Measurements from ENCODE around the gene CRYBA4.

Gene CRYBA4

DNA sequence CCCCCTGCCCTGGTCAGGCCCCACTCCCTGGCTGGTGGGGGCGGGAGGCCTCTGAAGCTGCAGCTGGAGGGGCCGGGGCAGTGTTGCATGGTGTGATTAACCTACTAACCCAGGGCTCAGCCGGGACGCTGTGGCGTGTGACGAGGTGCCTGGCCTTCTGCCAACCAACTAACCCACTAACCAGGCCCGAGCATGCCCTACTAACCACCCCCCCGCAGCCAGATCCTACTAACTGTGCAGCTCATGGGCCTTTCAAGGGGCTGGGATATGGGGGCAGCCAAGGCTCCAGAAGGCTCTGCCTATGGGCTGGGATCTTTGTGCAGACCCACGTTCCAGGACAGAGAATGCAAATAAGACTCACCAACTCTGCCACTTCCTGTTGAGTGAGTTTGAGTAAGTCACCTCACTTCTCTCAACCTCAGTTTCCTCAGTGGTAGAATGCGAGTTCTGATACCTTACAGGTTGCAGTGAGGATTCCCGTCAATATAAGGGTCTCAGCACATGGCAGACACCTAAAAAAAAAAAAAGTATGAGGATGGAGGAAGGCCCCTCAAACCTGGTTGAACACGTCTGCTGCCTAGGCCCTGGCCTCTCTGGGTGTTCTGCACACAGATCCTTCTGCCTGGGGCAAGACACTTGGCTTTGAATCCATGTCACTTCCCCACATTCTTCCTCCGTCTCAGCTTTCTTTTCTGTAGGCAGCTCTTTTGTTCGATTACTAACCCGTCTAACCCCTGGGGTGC, 49.7 kb downstream of the CRYBA4 start:
- peak overlapping the region; percentile 70 for H3K4me3 ChIP-seq (ENCODE audit: insufficient read depth, low read depth, low read length, poor library complexity, severe bottlenecking)
- peak; percentile 59 to 71 (median 62) for DNase-seq
- H3K27me3 ChIP-seq (replicated peaks; ENCODE audit: control insufficient read depth, insufficient read depth, low read length, poor library complexity, severe bottlenecking), result no peaks in the 10 kb centered on the region
- H3K9me3 ChIP-seq (ENCODE audit: control insufficient read depth, low read length), result no peaks in the 10 kb centered on the region
- H3K36me3 ChIP-seq (ENCODE audit: control insufficient read depth, insufficient read depth, low read length), result no peaks in the 10 kb centered on the region
- H3K4me1 ChIP-seq (ENCODE audit: control insufficient read depth, insufficient read depth, low read length, poor library complexity, severe bottlenecking), result peaks cover 54% of the 10 kb centered on the region
- H3K27ac ChIP-seq (ENCODE audit: insufficient read depth, low read length, poor library complexity, severe bottlenecking), result peak overlapping the region; percentile 96

DNA sequence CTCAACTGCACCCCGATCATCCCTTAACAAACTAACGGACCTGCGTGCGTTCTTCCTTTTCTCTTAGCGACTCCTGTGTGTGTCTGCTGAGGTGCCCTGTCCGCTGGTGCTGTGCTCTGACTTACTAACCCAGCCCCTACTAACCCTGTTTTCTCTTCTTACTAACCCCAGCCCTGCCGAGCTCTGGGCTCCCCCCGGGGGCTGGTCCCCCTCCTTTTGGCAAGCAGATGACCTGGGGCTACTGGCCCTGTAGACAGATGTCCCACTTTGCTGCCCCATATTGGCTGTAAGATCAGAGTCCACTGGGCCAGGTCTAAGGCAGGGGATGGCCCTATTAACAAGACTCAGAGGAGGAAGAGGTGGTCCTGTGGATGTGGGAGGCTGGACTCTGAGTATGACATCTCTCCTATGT, 50.3 kb downstream of the CRYBA4 start:
- peaks cover 54% of the 10 kb centered on the region for H3K4me1 ChIP-seq (ENCODE audit: control insufficient read depth, insufficient read depth, low read length, poor library complexity, severe bottlenecking)
- peak overlapping the region; percentile 70 for H3K4me3 ChIP-seq (ENCODE audit: insufficient read depth, low read depth, low read length, poor library complexity, severe bottlenecking)
- H3K27ac ChIP-seq (ENCODE audit: insufficient read depth, low read length, poor library complexity, severe bottlenecking), result peak overlapping the region; percentile 96
- H3K9me3 ChIP-seq (ENCODE audit: control insufficient read depth, low read length), result no peaks in the 10 kb centered on the region
- DNase-seq, result peak; percentile 20 to 23 (median 23)
- H3K27me3 ChIP-seq (replicated peaks; ENCODE audit: control insufficient read depth, insufficient read depth, low read length, poor library complexity, severe bottlenecking), result no peaks in the 10 kb centered on the region
- no peaks in the 10 kb centered on the region for H3K36me3 ChIP-seq (ENCODE audit: control insufficient read depth, insufficient read depth, low read length)

DNA sequence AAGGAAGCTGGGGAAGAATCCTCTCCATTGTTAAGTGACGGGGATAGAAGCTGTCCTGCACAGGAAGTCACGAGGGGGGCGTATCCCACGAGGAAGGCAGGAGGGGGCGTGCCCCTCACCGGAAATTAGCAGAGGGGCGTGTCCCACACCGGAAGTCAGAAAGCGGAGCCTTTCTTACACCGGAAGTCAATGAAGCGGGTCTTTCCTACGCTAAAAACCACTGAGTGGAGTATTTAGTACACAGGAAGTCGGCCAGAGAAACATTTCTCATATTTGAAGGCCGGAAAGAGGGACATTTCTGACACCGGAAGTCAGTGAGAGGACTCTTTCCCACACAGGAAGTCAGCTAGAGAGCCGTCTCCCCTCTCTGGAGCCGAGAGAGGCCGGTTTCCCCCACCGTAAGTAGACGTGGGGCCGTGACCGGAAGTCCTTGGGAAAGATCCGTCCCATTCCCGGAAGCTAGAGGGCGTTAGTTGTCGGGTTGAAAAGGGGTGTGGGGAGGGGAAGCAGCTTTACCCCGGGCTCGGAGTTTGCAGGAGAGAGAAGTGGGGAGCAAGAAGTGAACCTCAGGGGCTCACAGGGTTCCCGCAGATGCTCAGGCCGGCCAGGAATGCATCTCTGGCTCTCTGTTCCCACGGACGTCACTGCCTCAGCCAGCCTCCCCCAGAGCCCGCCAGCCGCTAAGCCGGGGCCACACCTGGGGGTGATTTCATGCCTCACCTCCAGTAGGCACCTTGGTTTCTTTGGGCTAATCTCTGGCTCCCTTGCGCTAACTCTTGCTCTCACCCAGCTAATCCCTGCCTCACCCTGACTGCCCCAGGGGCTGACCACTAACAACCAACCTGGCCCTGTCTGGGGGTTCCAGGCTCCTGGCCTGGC, 51.1 kb downstream of the CRYBA4 start:
- Histone ChIP-seq H3K27me3 (replicated peaks; ENCODE audit: control insufficient read depth, insufficient read depth, low read length, poor library complexity, severe bottlenecking) (no peaks in the 10 kb centered on the region), H3K4me3 (ENCODE audit: insufficient read depth, low read depth, low read length, poor library complexity, severe bottlenecking) (peak overlapping the region; percentile 70)
- peak; percentile 85 to 90 (median 89) for DNase-seq

DNA sequence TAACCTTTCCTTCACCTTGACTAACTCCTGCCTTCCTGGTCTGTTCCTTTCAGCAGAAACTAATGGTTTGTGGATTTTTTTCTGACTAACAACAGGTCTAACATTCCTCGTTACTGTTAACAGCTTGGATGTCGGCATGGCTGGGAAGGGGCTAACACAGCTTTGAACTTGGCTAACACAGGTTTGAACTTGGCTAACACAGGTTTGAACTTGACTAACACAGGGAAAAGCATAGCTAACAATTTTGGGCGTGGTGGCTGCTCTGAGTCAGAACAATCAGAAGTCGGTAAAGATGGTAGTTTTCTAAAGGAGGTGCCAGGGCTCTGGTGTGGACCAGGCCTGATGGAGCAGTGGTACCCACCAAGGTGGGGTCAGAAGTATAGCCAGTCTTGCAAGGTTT, 51.7 kb downstream of the CRYBA4 start:
- peaks cover 57% of the 10 kb centered on the region for H3K4me1 ChIP-seq (ENCODE audit: control insufficient read depth, insufficient read depth, low read length, poor library complexity, severe bottlenecking)
- no peaks in the 10 kb centered on the region for H3K27me3 ChIP-seq (replicated peaks; ENCODE audit: control insufficient read depth, insufficient read depth, low read length, poor library complexity, severe bottlenecking)
- peak overlapping the region; percentile 70 for H3K4me3 ChIP-seq (ENCODE audit: insufficient read depth, low read depth, low read length, poor library complexity, severe bottlenecking)
- H3K9me3 ChIP-seq (ENCODE audit: control insufficient read depth, low read length), result no peaks in the 10 kb centered on the region
- H3K27ac ChIP-seq (ENCODE audit: insufficient read depth, low read length, poor library complexity, severe bottlenecking), result peak overlapping the region; percentile 96
- peak in 1 of 3 donors; percentile 8 for DNase-seq
- peaks cover 4% of the 10 kb centered on the region for H3K36me3 ChIP-seq (ENCODE audit: control insufficient read depth, insufficient read depth, low read length)

More for the DNA sequence above, 51.1 kb downstream of the CRYBA4 start:
- Histone ChIP-seq H3K27ac (ENCODE audit: insufficient read depth, low read length, poor library complexity, severe bottlenecking) (peak overlapping the region; percentile 96), H3K4me1 (ENCODE audit: control insufficient read depth, insufficient read depth, low read length, poor library complexity, severe bottlenecking) (peaks cover 54% of the 10 kb centered on the region), H3K9me3 (ENCODE audit: control insufficient read depth, low read length) (no peaks in the 10 kb centered on the region), H3K36me3 (ENCODE audit: control insufficient read depth, insufficient read depth, low read length) (peaks cover 4% of the 10 kb centered on the region)

DNA sequence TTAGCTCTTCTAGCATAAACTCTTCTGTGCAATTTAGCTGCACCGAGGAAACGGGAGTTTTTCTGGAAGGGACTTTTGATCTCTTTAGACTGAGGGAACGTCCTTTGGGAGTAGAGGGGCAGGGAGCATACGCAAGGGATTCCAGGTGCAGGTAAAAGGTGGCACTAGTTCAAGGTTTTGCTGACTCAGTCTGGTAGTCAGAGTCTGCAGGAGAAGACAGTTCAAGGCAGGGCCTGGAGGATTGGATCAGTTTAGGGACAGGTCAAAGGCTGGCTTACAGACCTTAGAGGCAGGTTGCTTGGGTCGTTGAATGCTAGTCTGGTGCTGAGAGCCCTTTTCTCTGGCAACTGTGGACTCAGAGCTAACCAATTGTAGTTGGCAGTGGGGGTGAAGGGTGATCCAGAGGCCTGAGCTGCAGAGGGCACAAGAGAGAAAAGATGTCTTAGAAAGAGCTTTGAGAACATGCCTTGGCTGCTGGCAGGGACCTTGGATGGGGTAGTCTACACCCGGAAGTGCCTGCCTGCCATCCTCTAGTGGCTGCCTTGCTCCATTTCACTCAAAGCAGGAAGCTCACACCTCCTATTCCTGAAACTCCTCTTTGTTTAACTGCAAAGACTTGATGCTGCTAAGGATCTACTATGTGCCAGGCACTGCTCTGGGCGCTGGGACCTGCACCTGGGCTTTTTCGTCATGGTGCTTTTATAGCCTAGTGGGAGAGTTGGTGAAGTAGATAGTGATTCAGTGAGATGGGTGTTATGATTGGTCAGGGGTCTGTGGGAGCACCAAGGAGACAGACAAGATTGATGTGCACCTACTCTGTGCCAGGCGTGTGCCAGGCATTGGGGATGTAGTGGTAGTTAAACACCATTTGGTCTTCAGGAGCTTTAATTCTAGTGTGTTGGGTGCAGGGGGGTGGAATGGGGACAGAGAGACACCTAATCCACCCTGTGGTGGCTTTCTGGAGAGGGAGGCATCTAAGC, 52.7 kb downstream of the CRYBA4 start:
- Histone ChIP-seq H3K27me3 (replicated peaks; ENCODE audit: control insufficient read depth, insufficient read depth, low read length, poor library complexity, severe bottlenecking) (no peaks in the 10 kb centered on the region), H3K36me3 (ENCODE audit: control insufficient read depth, insufficient read depth, low read length) (peaks cover 4% of the 10 kb centered on the region), H3K27ac (ENCODE audit: insufficient read depth, low read length, poor library complexity, severe bottlenecking) (peak overlapping the region; percentile 96), H3K4me1 (ENCODE audit: control insufficient read depth, insufficient read depth, low read length, poor library complexity, severe bottlenecking) (peaks cover 64% of the 10 kb centered on the region), H3K4me3 (ENCODE audit: insufficient read depth, low read depth, low read length, poor library complexity, severe bottlenecking) (peak overlapping the region; percentile 70), H3K9me3 (ENCODE audit: control insufficient read depth, low read length) (no peaks in the 10 kb centered on the region)
- DNase-seq, result no peak

DNA sequence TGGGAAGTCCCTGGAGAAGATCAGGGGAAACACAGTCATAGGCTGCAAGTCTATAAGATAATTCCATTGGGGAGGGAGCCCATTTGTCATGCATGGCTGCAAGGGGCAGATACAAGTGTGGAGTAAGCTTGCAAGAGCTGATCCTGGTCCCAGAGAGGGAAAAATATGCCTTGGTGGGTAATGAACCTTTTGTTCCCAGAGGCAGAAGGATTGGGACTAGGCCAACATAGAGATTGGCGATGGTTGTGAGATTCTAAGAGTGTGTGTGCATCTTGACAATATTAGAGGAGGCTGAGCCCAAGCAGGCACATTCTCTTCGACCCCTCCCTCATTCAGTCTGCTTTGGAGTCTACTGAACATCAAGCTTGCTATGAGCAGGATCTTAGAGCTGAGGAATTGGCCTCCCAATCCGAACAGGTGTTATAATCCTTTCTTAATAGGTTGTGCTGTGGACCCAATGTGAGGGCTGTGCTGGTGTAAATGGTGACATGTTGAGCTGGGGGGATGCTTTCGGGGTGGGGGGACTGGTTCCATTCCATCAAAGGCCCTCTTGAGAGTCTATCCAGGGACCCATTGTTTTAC, 54.0 kb downstream of the CRYBA4 start:
- H3K9me3 ChIP-seq (ENCODE audit: control insufficient read depth, low read length), result no peaks in the 10 kb centered on the region
- peaks cover 15% of the 10 kb centered on the region for H3K36me3 ChIP-seq (ENCODE audit: control insufficient read depth, insufficient read depth, low read length)
- H3K27ac ChIP-seq (ENCODE audit: insufficient read depth, low read length, poor library complexity, severe bottlenecking), result peak overlapping the region; percentile 96
- H3K4me1 ChIP-seq (ENCODE audit: control insufficient read depth, insufficient read depth, low read length, poor library complexity, severe bottlenecking), result peaks cover 61% of the 10 kb centered on the region
- no peaks in the 10 kb centered on the region for H3K27me3 ChIP-seq (replicated peaks; ENCODE audit: control insufficient read depth, insufficient read depth, low read length, poor library complexity, severe bottlenecking)
- DNase-seq, result no peak
- no peak overlapping the region for H3K4me3 ChIP-seq (ENCODE audit: insufficient read depth, low read depth, low read length, poor library complexity, severe bottlenecking)

DNA sequence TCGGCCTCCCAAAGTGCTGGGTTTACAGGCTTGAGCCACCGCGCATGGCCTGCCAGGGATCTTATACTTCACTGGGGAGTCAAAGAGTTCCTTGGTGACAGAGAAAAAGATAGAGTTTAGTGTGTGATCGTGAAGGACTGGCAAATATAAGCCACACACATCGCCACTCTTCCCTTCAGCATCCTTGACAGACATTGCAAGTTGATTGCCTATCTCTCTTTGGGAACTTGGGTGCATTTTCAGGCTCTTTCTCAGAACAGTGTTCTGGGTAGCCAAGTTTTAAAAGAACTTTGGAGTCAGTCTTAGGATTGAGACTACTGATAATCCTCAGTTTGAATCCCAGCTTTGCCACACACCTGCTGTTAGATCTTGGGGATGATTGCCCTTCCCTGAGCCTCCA, 55.5 kb downstream of the CRYBA4 start:
- H3K4me3 ChIP-seq (ENCODE audit: insufficient read depth, low read depth, low read length, poor library complexity, severe bottlenecking), result no peak overlapping the region
- no peak overlapping the region for H3K27ac ChIP-seq (ENCODE audit: insufficient read depth, low read length, poor library complexity, severe bottlenecking)
- H3K9me3 ChIP-seq (ENCODE audit: control insufficient read depth, low read length), result no peaks in the 10 kb centered on the region
- peaks cover 28% of the 10 kb centered on the region for H3K36me3 ChIP-seq (ENCODE audit: control insufficient read depth, insufficient read depth, low read length)
- DNase-seq, result no peak
- H3K4me1 ChIP-seq (ENCODE audit: control insufficient read depth, insufficient read depth, low read length, poor library complexity, severe bottlenecking), result peaks cover 47% of the 10 kb centered on the region
- no peaks in the 10 kb centered on the region for H3K27me3 ChIP-seq (replicated peaks; ENCODE audit: control insufficient read depth, insufficient read depth, low read length, poor library complexity, severe bottlenecking)

DNA sequence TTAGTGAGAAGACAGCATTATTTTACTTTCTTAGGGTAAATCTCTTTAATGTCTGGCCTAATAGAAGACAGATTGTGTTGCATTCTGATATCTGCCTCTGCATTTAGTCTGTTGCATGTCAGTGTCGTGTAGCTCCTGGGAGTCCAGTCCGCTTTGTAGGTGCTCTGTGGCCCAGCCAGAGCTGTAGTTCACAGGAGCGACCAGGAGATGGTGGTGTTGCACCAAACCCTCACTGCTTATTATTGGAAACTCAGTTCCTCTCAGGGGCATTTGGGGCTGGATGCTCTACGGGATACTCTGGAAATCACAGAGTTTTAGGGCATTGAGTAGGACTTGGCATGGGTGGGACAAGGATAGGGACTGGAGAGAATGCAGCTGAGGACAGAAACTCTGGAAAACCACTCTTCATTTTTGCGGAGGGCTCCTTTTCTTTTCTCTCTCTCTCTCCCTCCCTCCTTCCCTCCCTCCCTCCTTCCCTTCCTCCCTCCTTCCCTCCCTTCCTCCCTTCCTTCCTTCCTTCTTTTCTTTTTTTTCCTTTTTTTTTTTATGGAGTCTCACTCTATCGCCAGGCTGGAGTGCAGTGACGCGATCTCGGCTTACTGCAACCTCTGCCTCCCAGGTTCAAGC, 57.4 kb downstream of the CRYBA4 start:
- H3K9me3 ChIP-seq (ENCODE audit: control insufficient read depth, low read length), result no peaks in the 10 kb centered on the region
- H3K27ac ChIP-seq (ENCODE audit: insufficient read depth, low read length, poor library complexity, severe bottlenecking), result no peak overlapping the region
- H3K4me1 ChIP-seq (ENCODE audit: control insufficient read depth, insufficient read depth, low read length, poor library complexity, severe bottlenecking), result peaks cover 33% of the 10 kb centered on the region
- H3K36me3 ChIP-seq (ENCODE audit: control insufficient read depth, insufficient read depth, low read length), result peaks cover 40% of the 10 kb centered on the region
- H3K27me3 ChIP-seq (replicated peaks; ENCODE audit: control insufficient read depth, insufficient read depth, low read length, poor library complexity, severe bottlenecking), result no peaks in the 10 kb centered on the region
- peak; percentile 36 to 61 (median 47) for DNase-seq
- no peak overlapping the region for H3K4me3 ChIP-seq (ENCODE audit: insufficient read depth, low read depth, low read length, poor library complexity, severe bottlenecking)
